ENCODE measurements around the gene TRIM6. TPM values are rescaled to one million over a fixed set of nuclear protein-coding genes. Genes with fewer than 3 reads are reported as not detected.
"Not testable (repeated sequence)": the region's sequence is repeated elsewhere in the genome, so short reads cannot be mapped to it uniquely, and the experiment has no call there.

TRIM6 gene
- total RNA-seq, 2 experiments from 2014 or later: not detected

GRCh38 chr11:5581014-5581413 lies 15.4 kb upstream of the TRIM6 start:
- Histone ChIP-seq H3K4me1 (ENCODE audit: insufficient read depth, low read length) (no peaks in the 10 kb centered on the region), H3K9me3 (ENCODE audit: control insufficient read depth in 1 of 2, insufficient read depth in 1 of 2, low read length in 2 of 2) (no peaks in the 10 kb centered on the region), H3K4me3 (ENCODE audit: low read length) (no peak overlapping the region), H3K27me3 (ENCODE audit: control insufficient read depth in 1 of 2, insufficient read depth in 2 of 2, low read length in 2 of 2) (no peaks in the 10 kb centered on the region), H3K36me3 (ENCODE audit: insufficient read depth, low read length) (no peaks in the 10 kb centered on the region), H3K27ac (ENCODE audit: low read depth in 1 of 2, low read length in 2 of 2) (no peak overlapping the region)
- no peaks in the 10 kb centered on the region for H3K4me1 Mint-ChIP-seq (ENCODE audit: low read depth)
- H3K27ac Mint-ChIP-seq: no peak overlapping the region
- ATAC-seq (ENCODE audit: poor library complexity): no peak
- H3K36me3 Mint-ChIP-seq (ENCODE audit: low read depth): no peaks in the 10 kb centered on the region
- ChIA-PET POLR2A (no interaction called here), CTCF (no interaction called here)
- no peak for DNase-seq
- intact Hi-C loops (cut with DNase I, micrococcal nuclease): no loop called here
- TF ChIP-seq CTCF (IDR thresholded peaks at IDR 0.05): no peak
- H3K9me3 Mint-ChIP-seq: peaks cover 2% of the 10 kb centered on the region
- no peak overlapping the region for H3K4me3 Mint-ChIP-seq
- H3K27me3 Mint-ChIP-seq: no peaks in the 10 kb centered on the region

GRCh38 chr11:5584458-5584857 lies 12.0 kb upstream of the TRIM6 start:
- DNase-seq; H3K9me3 Mint-ChIP-seq; H3K27ac ChIP-seq (ENCODE audit: low read depth in 1 of 2, low read length in 2 of 2); ATAC-seq (ENCODE audit: poor library complexity); H3K4me1 Mint-ChIP-seq (ENCODE audit: low read depth); CTCF ChIA-PET; H3K4me1 ChIP-seq (ENCODE audit: insufficient read depth, low read length); H3K9me3 ChIP-seq (ENCODE audit: control insufficient read depth in 1 of 2, insufficient read depth in 1 of 2, low read length in 2 of 2); H3K27ac Mint-ChIP-seq; H3K36me3 ChIP-seq (ENCODE audit: insufficient read depth, low read length); H3K4me3 Mint-ChIP-seq; H3K4me3 ChIP-seq (ENCODE audit: low read length); intact Hi-C loops (cut with DNase I, micrococcal nuclease); H3K36me3 Mint-ChIP-seq (ENCODE audit: low read depth); POLR2A ChIA-PET; H3K27me3 ChIP-seq (ENCODE audit: control insufficient read depth in 1 of 2, insufficient read depth in 2 of 2, low read length in 2 of 2); H3K27me3 Mint-ChIP-seq: not testable (repeated sequence)

GRCh38 chr11:5589906-5590305 lies 6.5 kb upstream of the TRIM6 start:
- POLR2A ChIA-PET; H3K4me3 ChIP-seq (ENCODE audit: low read length); H3K9me3 ChIP-seq (ENCODE audit: control insufficient read depth in 1 of 2, insufficient read depth in 1 of 2, low read length in 2 of 2); H3K27me3 ChIP-seq (ENCODE audit: control insufficient read depth in 1 of 2, insufficient read depth in 2 of 2, low read length in 2 of 2); intact Hi-C loops (cut with DNase I, micrococcal nuclease); H3K9me3 Mint-ChIP-seq; CTCF ChIA-PET; H3K27me3 Mint-ChIP-seq; ATAC-seq (ENCODE audit: poor library complexity); H3K36me3 ChIP-seq (ENCODE audit: insufficient read depth, low read length); H3K27ac ChIP-seq (ENCODE audit: low read depth in 1 of 2, low read length in 2 of 2); DNase-seq; H3K27ac Mint-ChIP-seq; H3K4me3 Mint-ChIP-seq; H3K36me3 Mint-ChIP-seq (ENCODE audit: low read depth); H3K4me1 Mint-ChIP-seq (ENCODE audit: low read depth); H3K4me1 ChIP-seq (ENCODE audit: insufficient read depth, low read length): not testable (repeated sequence)

- Histone ChIP-seq H3K4me3 (ENCODE audit: low read length) (no peak overlapping the region), H3K27ac (ENCODE audit: low read depth in 1 of 2, low read length in 2 of 2) (no peak overlapping the region), H3K9me3 (ENCODE audit: control insufficient read depth in 1 of 2, insufficient read depth in 1 of 2, low read length in 2 of 2) (no peaks in the 10 kb centered on the region), H3K4me1 (ENCODE audit: insufficient read depth, low read length) (peaks cover 7% of the 10 kb centered on the region), H3K36me3 (ENCODE audit: insufficient read depth, low read length) (no peaks in the 10 kb centered on the region), H3K27me3 (ENCODE audit: control insufficient read depth in 1 of 2, insufficient read depth in 2 of 2, low read length in 2 of 2) (peaks cover 0 to under 1% of the 10 kb centered on the region in 2 experiments)
- ATAC-seq (ENCODE audit: poor library complexity) (no peak), DNase-seq (no peak)
- TF ChIP-seq CTCF (IDR thresholded peaks at IDR 0.05): no peak
- H3K27me3 Mint-ChIP-seq: peaks cover 3% of the 10 kb centered on the region
- H3K9me3 Mint-ChIP-seq: no peaks in the 10 kb centered on the region
- intact Hi-C loops (cut with DNase I, micrococcal nuclease): no loop called here
- ChIA-PET CTCF (no interaction called here), POLR2A (interaction anchor here (0.8 kb wide), 1 partner anchor 787 kb away, joined by 3 read pairs; no protein-coding TSS in a partner anchor)
- H3K4me3 Mint-ChIP-seq: no peak overlapping the region
- H3K36me3 Mint-ChIP-seq (ENCODE audit: low read depth): no peaks in the 10 kb centered on the region
- H3K27ac Mint-ChIP-seq: no peak overlapping the region
- H3K4me1 Mint-ChIP-seq (ENCODE audit: low read depth): peaks cover 7% of the 10 kb centered on the region
These were observed 4.8 kb upstream of the TRIM6 start for GRCh38 chr11:5591613-5592012.
